Measurements from ENCODE around the gene CSTF3.
"Not testable (repeated sequence)": the region's sequence is repeated elsewhere in the genome, so short reads cannot be mapped to it uniquely, and the experiment has no call there.

CSTF3 gene

GRCh38 chr11:33161120-33162005 is at the start of gene CSTF3:
TSS of gene CSTF3 (minus strand) at chr11:33161480. CDS start at chr11:33161325, 155 bp downstream.
- DNase-seq, result peak; percentile 100

GRCh38 chr11:33208150-33208549 is 46.9 kb upstream of the CSTF3 start:
- DNase-seq, result no peak

DNA sequence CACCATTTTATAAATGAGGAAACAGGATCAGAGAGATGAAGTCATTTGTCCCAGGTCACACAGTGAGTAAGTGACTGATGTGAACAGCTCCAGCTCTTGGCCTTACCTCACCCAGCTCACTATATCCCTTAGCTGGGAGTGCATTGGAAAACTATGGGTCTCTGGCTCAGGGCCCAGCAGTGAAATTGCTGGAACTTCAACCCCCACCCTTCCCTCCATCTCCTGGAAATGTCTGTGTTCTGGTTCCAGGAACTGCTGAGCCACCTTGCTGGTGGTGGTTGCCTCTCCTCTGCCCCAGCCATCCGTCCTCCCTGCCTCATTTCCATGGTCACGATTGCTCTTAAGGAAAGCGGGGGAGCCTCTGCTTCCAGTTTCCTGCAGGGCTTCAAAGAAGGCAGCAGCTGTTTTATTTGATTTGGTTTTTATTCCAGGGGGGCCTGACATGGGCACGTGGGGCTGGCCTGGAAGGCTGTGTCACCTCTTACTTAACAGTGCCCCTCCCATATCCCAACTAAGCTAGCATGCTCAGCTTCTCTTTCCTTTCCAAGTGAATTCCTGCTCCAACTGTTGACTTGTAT is 46.2 kb upstream of the CSTF3 start:
- DNase-seq, result no peak

GRCh38 chr11:33197915-33198727 is 36.8 kb upstream of the CSTF3 start:
- DNase-seq, result no peak

DNA sequence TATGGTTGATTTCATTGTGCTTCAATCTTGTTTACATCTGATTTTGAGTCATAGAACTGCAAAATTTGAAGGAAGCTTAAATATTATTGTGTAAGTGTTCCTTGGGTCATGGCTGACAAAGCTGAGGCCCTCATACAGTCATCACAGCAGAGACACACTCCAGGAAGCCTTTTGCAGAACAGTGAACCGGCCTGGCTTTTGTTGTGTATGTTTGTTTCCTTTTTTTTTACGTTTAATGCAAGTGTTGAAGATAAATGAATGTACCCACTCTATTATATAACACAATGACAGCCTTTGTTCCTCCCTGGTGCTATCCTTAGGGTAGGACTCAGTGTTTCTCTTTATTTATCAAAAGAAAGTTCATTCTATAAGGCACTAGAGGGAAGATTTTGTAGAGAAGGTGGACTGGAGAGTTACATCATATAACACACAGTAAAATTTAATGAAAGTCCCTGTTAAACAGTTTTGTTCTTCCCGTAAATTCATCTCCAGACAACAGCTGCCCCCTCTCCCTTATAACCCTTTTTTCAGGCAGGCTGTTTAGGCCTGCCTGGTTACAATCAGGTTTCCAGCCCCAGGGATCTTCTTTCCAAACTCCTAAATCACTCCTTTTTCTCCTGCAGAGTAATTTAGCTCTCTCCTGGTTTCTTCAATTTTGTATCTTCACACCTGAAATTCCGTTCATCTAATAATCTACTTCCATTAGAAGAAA is 34.3 kb upstream of the CSTF3 start:
- no peak for DNase-seq

DNA sequence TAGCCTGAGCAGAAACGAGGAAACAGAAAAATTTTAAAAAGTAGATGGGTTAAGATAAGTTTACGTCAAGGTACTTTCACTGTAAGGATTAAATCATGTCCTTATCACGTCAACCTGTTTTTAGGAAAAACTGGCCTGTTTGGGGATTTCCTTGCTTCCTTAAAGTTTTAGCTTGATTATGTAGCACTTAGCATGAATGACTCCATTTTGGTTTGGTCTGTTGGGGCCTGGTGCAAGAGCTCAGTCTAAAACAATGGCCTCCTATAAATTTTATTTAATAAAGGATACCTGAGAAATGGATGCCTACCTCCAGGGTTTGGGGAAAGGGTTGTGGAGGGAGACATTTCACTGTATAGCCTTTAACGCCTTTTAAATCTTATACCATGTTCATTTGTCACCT is 33.2 kb upstream of the CSTF3 start:
- no peak for DNase-seq

GRCh38 chr11:33191467-33191866 is 30.2 kb upstream of the CSTF3 start:
- no peak for DNase-seq

- DNase-seq, result no peak
Measured at GRCh38 chr11:33187998-33188722, 26.9 kb upstream of the CSTF3 start.

DNA sequence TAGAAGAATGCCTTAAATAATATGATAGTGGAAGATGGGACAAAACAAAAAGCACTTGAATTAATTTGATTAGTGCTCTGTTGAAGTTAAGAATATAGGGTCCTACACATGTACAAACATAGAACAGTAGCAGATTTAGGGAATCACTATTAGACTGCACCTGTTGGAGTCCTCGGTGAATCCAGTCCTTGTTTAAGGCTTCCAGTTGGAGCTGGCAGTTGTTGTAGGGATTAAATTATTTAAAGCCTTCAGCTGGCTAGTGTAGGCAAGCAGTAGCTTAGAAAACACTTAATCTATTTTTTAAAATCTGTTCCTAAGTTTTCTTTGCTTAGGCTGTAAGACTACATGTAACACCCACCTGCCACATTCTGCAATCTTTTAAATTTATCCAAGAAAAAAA is 24.5 kb upstream of the CSTF3 start:
- DNase-seq, result no peak

GRCh38 chr11:33182246-33182878 is 21.1 kb upstream of the CSTF3 start:
- no peak for DNase-seq

DNA sequence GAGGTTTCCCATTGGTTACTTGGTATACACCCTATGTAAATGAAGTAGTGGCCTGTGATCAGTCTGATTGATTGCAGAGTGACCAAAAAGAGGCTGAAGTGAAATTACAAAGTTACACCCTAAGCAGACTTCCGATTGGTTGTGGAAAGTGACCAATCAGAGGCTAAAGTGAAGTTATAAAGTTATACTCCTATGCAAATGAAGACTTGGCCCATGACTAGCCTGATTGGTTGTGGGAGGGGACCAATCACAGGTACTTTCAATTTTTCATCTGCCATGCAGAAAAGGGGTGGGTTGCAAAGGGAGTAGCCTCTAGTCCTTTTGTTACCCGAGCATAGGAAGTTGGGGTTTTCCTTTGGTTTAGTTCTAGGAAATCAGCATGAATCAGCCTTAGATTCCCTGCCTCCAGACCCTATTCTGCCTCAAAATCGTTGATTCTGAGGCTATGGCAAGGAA is 18.1 kb upstream of the CSTF3 start:
- DNase-seq, result no peak

GRCh38 chr11:33178443-33179180 is 17.3 kb upstream of the CSTF3 start:
- DNase-seq, result no peak

- DNase-seq, result no peak
Measured at GRCh38 chr11:33177676-33178336, 16.5 kb upstream of the CSTF3 start.

DNA sequence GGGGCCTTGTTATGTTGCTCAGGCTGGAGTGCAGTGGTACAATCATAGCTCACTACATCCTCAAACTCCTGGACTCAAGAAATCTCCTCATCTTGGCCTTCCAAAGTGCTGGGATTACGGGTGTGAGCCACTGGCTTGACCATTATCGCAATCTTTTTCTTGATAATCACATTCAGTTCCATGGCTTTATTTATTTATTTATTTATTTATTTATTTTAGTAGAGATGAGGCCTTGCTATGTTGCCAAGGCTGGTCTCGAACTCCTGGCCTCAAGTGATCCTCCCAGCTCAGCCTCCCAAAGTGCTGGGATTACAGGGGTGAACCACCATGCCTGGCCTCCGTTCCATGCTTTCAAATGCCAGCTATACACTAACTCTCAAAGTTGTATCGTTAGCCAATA is 15.5 kb upstream of the CSTF3 start:
- not testable (repeated sequence) for DNase-seq

DNA sequence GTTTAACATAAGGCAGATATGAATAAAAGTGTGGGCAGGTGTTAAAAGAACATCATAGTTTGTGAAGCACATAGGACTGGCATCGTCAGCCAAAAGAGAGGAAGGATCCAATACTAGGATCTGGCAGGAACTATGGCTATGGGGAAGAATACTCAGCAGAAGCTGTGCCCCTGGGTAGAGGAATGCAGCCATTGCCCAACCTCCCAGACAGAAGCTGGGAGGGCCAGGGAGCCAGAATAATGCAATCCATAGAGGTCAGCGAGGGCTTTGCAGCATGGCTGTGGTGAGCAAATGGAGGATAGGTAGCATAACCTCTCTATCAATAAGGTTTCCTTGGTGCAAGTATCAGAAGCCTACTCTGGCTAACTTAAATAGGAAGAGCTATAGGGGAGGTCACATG is 11.7 kb upstream of the CSTF3 start:
- DNase-seq, result no peak

DNA sequence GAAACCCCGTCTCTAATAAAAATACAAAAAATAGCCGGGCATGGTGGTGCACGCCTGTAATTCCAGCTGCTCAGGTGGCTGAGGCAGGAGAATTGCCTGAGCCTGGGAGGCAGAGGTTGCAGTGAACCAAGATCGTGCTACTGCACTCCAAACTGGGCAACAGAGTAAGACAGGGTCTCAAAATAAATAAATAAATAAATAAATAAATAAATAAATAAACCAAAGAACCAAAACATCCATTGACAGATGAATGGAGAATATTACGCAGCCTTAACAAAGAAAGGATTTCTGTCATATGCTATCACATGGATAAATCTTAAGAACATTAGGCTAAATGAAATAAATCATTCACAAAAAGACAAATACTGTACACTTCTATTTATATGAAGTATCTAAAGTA is 11.1 kb upstream of the CSTF3 start:
- no peak for DNase-seq

- no peak for DNase-seq
Measured at GRCh38 chr11:33171251-33171650, 10.0 kb upstream of the CSTF3 start.

- no peak for DNase-seq
Measured at GRCh38 chr11:33168709-33169200, 7.5 kb upstream of the CSTF3 start.

DNA sequence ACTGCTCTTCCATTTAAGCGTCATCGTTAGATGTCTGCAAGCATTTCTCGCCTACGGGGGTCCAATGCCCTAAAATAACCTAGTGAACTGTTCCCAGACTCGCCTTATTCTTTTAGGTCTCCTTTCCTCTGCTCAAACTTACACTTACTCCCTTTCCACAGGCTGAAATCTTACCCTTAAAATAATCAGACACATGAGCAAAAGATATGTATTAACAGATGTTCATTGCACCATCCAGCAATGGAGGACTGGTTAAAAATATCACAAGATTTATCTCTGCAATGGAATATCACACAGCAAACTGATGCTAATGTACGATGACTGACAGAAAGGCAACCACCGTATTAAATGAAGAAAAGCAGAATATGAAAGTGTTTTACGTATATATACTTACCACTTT is 1.6 kb upstream of the CSTF3 start:
- no peak for DNase-seq

GRCh38 chr11:33160587-33160986 is 693 bp downstream of the CSTF3 start:
- no peak for DNase-seq
